WTC11 (cell line): ENCODE measurements around the gene SPRED2. TPM values are rescaled to one million over a fixed set of nuclear protein-coding genes. Genes with fewer than 3 reads are reported as not detected.

Experiments
- ATAC-seq: fragments of 200-7000 bp; cut with Tn5 transposase; 2 replicates; pipeline ENCODE4 v1.10.0; 2021; ENCODE audit warnings: mild to moderate bottlenecking, moderate library complexity
- Bru-seq: library from RNA; stranded (reverse); fragments of 400-500 nt; gene quantifications from one replicate; lab custom pipeline; 2021; lab: Mats Ljungman, UMichigan
- CTCF ChIA-PET: fragments of 300-600 bp; sonication (Branson Sonifier 250); formaldehyde crosslinking; loops from one replicate; lab custom pipeline; 2021; ENCODE audit warnings: antibody characterized with exemption; lab: Charles Lee
- POLR2A ChIA-PET: fragments of 350-600 bp; sonication (Branson Sonifier 250); formaldehyde crosslinking; loops from one replicate; lab custom pipeline; 2021; ENCODE audit warnings: antibody characterized with exemption; lab: Charles Lee
- DNase-seq: peaks from one replicate; pipeline ENCODE4 v3.0.0; 2021; ENCODE audit warnings: low spot score
- H3K27ac Mint-ChIP-seq: 2 replicates; pipeline ENCODE4 v1.8.0; 2021; ENCODE audit warnings: mixed read lengths
- H3K27me3 Mint-ChIP-seq: 2 replicates; pipeline ENCODE4 v1.8.0; 2021; ENCODE audit warnings: low read depth, mild to moderate bottlenecking, moderate library complexity, mixed read lengths
- H3K36me3 Mint-ChIP-seq: 2 replicates; pipeline ENCODE4 v1.8.0; 2021; ENCODE audit warnings: mixed read lengths
- H3K4me1 Mint-ChIP-seq: 2 replicates; pipeline ENCODE4 v1.8.0; 2022; ENCODE audit warnings: mixed read lengths
- H3K4me3 Mint-ChIP-seq: 2 replicates; pipeline ENCODE4 v1.8.0; 2021; ENCODE audit warnings: mild to moderate bottlenecking, moderate library complexity, mixed read lengths
- H3K9me3 Mint-ChIP-seq: 2 replicates; pipeline ENCODE4 v1.8.0; 2021; ENCODE audit warnings: mixed read lengths
- ESRRA ChIP-seq: sonication (generic); formaldehyde crosslinking; IDR thresholded peaks from 2 replicates; pipeline ENCODE4 v1.8.1; 2022; ENCODE audit warnings: mild to moderate bottlenecking, missing genetic modification reagents, borderline replicate concordance
- FOXK1 ChIP-seq: sonication (generic); formaldehyde crosslinking; IDR thresholded peaks from 2 replicates; pipeline ENCODE4 v1.8.0; 2022; ENCODE audit warnings: mild to moderate bottlenecking, moderate library complexity, missing genetic modification reagents
- IRF2 ChIP-seq: sonication (generic); formaldehyde crosslinking; IDR thresholded peaks from 2 replicates; pipeline ENCODE4 v1.8.0; 2022; ENCODE audit warnings: low read depth, missing genetic modification reagents, borderline replicate concordance
- MXD4 ChIP-seq: fragments of 250-450 bp; sonication (Bioruptor Pico); IDR thresholded peaks from 2 replicates; pipeline ENCODE4 v1.8.0; 2021; ENCODE audit warnings: mild to moderate bottlenecking, moderate library complexity, borderline replicate concordance
- SMAD3 ChIP-seq: sonication (generic); formaldehyde crosslinking; IDR thresholded peaks from 2 replicates; pipeline ENCODE4 v1.8.0; 2022; ENCODE audit warnings: missing genetic modification reagents, mild to moderate bottlenecking, borderline replicate concordance
- SMAD4 ChIP-seq: sonication (generic); formaldehyde crosslinking; IDR thresholded peaks from 2 replicates; pipeline ENCODE4 v1.8.0; 2022; ENCODE audit warnings: mild to moderate bottlenecking, missing genetic modification reagents
- TCF7 ChIP-seq: sonication (generic); formaldehyde crosslinking; IDR thresholded peaks from 2 replicates; pipeline ENCODE4 v1.8.0; 2022; ENCODE audit warnings: mild to moderate bottlenecking, low read depth, missing genetic modification reagents, moderate library complexity
- ZBTB21 ChIP-seq: sonication (generic); formaldehyde crosslinking; IDR thresholded peaks from 2 replicates; pipeline ENCODE4 v1.8.1; 2023; ENCODE audit warnings: mild to moderate bottlenecking, missing genetic modification reagents, borderline replicate concordance
- long read RNA-seq, 3 experiments: library from RNA in 1 of 3; library from capped mRNA in 1 of 3; library from polyadenylated mRNA in 1 of 3; unstranded in 2 of 3; stranded (forward) in 1 of 3; transcript quantifications; one replicate each; pipeline ENCODE4 v2.0.0, GENCODE V29; 2021
- total RNA-seq: library from RNA; stranded (reverse); gene quantifications from 3 replicates; pipeline ENCODE4 v1.2.3, GENCODE V29; 2021
- TF ChIP-seq, protein P1 (sequence below): sonication (generic); formaldehyde crosslinking; IDR thresholded peaks from 2 replicates; pipeline ENCODE4 v1.8.1; 2023; ENCODE audit warnings: mild to moderate bottlenecking, missing genetic modification reagents, borderline replicate concordance
- TF ChIP-seq, protein P2 (sequence below): sonication (generic); formaldehyde crosslinking; IDR thresholded peaks from 2 replicates; pipeline ENCODE4 v1.8.1; 2023; ENCODE audit warnings: mild to moderate bottlenecking, missing genetic modification reagents
- TF ChIP-seq, protein P3 (sequence below): fragments of 250-450 bp; sonication (Bioruptor Pico); conservative IDR thresholded peaks from 2 replicates; pipeline ENCODE4 v1.9.0; 2021; ENCODE audit warnings: mild to moderate bottlenecking
- TF ChIP-seq, protein P4 (sequence below): sonication (generic); formaldehyde crosslinking; IDR thresholded peaks from 2 replicates; pipeline ENCODE4 v1.8.1; 2022; ENCODE audit warnings: low read depth, missing genetic modification reagents, borderline replicate concordance
- TF ChIP-seq, protein P5 (sequence below): fragments of 200-600 bp; IDR thresholded peaks from 2 replicates; pipeline ENCODE4 v1.8.0; 2022; ENCODE audit warnings: antibody characterized with exemption
- TF ChIP-seq, protein P6 (sequence below): sonication (generic); formaldehyde crosslinking; IDR thresholded peaks from 2 replicates; pipeline ENCODE4 v1.8.0; 2022; ENCODE audit warnings: mild to moderate bottlenecking, missing genetic modification reagents
- TF ChIP-seq, protein P7 (sequence below): sonication (generic); formaldehyde crosslinking; conservative IDR thresholded peaks from 2 replicates; pipeline ENCODE4 v1.8.1; 2023; ENCODE audit warnings: mild to moderate bottlenecking, low read depth, missing genetic modification reagents, moderate library complexity
- TF ChIP-seq, protein P8 (sequence below): sonication (generic); formaldehyde crosslinking; IDR thresholded peaks from 2 replicates; pipeline ENCODE4 v1.8.1; 2023; ENCODE audit warnings: mild to moderate bottlenecking, missing genetic modification reagents, moderate library complexity

The SPRED2 gene, protein sequence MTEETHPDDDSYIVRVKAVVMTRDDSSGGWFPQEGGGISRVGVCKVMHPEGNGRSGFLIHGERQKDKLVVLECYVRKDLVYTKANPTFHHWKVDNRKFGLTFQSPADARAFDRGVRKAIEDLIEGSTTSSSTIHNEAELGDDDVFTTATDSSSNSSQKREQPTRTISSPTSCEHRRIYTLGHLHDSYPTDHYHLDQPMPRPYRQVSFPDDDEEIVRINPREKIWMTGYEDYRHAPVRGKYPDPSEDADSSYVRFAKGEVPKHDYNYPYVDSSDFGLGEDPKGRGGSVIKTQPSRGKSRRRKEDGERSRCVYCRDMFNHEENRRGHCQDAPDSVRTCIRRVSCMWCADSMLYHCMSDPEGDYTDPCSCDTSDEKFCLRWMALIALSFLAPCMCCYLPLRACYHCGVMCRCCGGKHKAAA
- 26.4 to 34.1 TPM (median 32.7 TPM) in 3 replicates for total RNA-seq
- percentile 71 among the genes with signal in this experiment for Bru-seq, nascent RNA
- long read RNA-seq, experiment 1, full-length matches to known transcripts: 101 of 148 reads
- long read RNA-seq, experiment 1, partial matches to known transcripts: 7 of 148 reads
- long read RNA-seq, experiment 1, other reads (novel, unspliced or antisense): 40 of 148 reads
- long read RNA-seq, experiment 2, full-length matches to known transcripts: 7 of 29 reads
- long read RNA-seq, experiment 2, partial matches to known transcripts: 3 of 29 reads
- long read RNA-seq, experiment 2, other reads (novel, unspliced or antisense): 19 of 29 reads
- long read RNA-seq, experiment 3, partial matches to known transcripts: 0 of 2 reads
- long read RNA-seq, experiment 3, other reads (novel, unspliced or antisense): 2 of 2 reads

DNA sequence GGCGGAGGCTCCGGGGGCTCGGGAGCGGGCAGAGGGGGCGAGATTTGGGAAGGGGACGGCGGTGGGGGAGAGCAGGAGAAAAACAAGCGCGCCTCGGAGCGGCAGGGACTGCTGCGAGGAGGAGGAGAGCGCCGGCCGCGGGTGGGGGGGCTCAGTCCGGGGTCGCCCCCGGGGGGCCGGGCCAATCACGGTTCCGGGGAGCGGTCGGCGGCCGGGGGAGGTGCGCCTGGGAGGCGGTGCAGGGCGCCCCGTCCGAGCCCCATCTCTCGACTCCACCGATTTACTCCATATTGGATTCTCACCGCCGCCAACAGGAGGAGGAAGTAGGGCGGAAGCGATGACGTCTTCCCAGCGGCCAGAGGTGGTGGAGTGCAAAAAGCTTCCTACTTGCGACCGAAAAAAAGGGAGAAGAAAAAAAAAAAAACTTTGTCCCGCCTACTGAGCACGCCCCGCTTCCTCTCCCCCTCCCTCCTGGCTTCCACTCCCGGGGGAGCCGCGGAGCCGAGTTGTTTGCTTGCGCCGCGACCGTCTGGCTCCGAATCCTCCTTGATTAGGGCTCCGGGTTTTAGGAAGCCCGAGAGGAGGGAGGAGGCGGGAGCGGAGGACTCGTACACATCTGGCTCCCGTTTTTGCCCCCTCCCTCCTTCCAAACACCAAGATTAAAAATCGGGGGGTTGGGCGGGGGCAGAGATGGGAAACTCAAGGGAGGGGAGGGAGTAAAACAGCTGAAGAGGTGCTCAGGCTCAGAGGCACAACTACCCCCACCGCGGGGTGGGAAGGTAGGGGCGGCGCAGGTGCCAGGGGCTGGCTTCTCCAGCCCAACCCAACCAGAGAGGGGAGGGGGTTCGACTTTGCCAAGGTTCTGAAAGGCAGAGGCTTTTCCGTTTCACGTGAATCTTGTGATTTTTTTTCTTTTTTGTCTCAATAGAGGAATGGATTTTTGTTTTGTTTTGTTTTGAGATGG is at the start of gene SPRED2:
TSS of gene SPRED2 (minus strand) at position 373 of the 964 bp plus-strand sequence. CDS start 612 bp downstream, outside the sequence.
- POLR2A ChIA-PET: no interaction called here
- H3K27me3 Mint-ChIP-seq: peaks cover 65% of the 10 kb centered on the region
- peak within 1 kb of the TSS; percentile 87 for H3K27ac Mint-ChIP-seq
- peaks cover 37% of the 10 kb centered on the region for H3K4me1 Mint-ChIP-seq
- CTCF ChIA-PET: interaction anchor here (0.9 kb wide), 1 partner anchor 39 kb away, joined by 4 read pairs; no protein-coding TSS in a partner anchor
- peak; percentile 91 for DNase-seq
- peak; percentile 56 for ATAC-seq
- no peaks in the 10 kb centered on the region for H3K36me3 Mint-ChIP-seq
- no peaks in the 10 kb centered on the region for H3K9me3 Mint-ChIP-seq
- peak within 1 kb of the TSS; percentile 88 for H3K4me3 Mint-ChIP-seq
- no peak for TF ChIP-seq ZBTB21 (CRISPR knock-in tag)
- TF ChIP-seq, protein P1, sequence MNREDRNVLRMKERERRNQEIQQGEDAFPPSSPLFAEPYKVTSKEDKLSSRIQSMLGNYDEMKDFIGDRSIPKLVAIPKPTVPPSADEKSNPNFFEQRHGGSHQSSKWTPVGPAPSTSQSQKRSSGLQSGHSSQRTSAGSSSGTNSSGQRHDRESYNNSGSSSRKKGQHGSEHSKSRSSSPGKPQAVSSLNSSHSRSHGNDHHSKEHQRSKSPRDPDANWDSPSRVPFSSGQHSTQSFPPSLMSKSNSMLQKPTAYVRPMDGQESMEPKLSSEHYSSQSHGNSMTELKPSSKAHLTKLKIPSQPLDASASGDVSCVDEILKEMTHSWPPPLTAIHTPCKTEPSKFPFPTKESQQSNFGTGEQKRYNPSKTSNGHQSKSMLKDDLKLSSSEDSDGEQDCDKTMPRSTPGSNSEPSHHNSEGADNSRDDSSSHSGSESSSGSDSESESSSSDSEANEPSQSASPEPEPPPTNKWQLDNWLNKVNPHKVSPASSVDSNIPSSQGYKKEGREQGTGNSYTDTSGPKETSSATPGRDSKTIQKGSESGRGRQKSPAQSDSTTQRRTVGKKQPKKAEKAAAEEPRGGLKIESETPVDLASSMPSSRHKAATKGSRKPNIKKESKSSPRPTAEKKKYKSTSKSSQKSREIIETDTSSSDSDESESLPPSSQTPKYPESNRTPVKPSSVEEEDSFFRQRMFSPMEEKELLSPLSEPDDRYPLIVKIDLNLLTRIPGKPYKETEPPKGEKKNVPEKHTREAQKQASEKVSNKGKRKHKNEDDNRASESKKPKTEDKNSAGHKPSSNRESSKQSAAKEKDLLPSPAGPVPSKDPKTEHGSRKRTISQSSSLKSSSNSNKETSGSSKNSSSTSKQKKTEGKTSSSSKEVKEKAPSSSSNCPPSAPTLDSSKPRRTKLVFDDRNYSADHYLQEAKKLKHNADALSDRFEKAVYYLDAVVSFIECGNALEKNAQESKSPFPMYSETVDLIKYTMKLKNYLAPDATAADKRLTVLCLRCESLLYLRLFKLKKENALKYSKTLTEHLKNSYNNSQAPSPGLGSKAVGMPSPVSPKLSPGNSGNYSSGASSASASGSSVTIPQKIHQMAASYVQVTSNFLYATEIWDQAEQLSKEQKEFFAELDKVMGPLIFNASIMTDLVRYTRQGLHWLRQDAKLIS (CRISPR knock-in tag): no peak
- TF ChIP-seq, protein P2, sequence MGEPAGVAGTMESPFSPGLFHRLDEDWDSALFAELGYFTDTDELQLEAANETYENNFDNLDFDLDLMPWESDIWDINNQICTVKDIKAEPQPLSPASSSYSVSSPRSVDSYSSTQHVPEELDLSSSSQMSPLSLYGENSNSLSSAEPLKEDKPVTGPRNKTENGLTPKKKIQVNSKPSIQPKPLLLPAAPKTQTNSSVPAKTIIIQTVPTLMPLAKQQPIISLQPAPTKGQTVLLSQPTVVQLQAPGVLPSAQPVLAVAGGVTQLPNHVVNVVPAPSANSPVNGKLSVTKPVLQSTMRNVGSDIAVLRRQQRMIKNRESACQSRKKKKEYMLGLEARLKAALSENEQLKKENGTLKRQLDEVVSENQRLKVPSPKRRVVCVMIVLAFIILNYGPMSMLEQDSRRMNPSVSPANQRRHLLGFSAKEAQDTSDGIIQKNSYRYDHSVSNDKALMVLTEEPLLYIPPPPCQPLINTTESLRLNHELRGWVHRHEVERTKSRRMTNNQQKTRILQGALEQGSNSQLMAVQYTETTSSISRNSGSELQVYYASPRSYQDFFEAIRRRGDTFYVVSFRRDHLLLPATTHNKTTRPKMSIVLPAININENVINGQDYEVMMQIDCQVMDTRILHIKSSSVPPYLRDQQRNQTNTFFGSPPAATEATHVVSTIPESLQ: no peak
- TF ChIP-seq, protein P3, sequence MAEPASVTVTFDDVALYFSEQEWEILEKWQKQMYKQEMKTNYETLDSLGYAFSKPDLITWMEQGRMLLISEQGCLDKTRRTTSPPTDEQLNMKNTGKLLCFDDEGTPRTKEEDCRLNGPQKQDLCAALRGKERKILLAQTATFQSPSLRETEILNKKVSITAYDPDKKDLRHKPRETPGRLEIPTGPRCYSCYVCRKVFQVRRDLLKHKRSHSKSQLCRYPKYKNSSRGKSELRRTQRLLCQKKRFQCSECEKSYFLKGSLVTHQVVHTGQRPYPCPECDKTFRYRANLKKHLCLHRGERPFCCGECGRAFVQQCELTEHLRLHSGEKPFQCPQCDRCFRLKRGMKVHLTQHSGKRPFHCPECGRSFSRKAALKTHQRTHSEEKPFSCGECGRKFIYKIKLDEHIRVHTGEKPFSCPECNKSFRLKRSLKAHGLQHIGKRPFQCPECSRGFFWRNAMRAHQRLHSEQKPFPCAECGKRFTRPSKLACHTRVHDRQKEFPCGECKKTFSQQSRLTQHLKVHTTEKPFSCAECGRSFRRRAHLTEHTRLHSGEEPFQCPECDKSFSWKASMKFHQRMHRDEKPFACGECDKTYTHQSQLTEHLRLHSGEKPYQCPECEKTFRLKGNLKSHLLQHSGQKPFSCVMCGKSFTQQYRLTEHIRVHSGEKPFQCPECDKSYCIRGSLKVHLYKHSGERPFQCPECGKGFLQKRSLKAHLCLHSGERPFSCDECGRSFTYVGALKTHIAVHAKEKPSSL (CRISPR knock-in tag): no peak
- TF ChIP-seq MXD4 (CRISPR knock-in tag): no peak
- TF ChIP-seq IRF2 (CRISPR knock-in tag): no peak
- TF ChIP-seq, protein P4, sequence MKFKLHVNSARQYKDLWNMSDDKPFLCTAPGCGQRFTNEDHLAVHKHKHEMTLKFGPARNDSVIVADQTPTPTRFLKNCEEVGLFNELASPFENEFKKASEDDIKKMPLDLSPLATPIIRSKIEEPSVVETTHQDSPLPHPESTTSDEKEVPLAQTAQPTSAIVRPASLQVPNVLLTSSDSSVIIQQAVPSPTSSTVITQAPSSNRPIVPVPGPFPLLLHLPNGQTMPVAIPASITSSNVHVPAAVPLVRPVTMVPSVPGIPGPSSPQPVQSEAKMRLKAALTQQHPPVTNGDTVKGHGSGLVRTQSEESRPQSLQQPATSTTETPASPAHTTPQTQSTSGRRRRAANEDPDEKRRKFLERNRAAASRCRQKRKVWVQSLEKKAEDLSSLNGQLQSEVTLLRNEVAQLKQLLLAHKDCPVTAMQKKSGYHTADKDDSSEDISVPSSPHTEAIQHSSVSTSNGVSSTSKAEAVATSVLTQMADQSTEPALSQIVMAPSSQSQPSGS: no peak
- no peak for TF ChIP-seq SMAD3 (CRISPR knock-in tag)
- no peak for TF ChIP-seq ESRRA
- TF ChIP-seq, protein P5, sequence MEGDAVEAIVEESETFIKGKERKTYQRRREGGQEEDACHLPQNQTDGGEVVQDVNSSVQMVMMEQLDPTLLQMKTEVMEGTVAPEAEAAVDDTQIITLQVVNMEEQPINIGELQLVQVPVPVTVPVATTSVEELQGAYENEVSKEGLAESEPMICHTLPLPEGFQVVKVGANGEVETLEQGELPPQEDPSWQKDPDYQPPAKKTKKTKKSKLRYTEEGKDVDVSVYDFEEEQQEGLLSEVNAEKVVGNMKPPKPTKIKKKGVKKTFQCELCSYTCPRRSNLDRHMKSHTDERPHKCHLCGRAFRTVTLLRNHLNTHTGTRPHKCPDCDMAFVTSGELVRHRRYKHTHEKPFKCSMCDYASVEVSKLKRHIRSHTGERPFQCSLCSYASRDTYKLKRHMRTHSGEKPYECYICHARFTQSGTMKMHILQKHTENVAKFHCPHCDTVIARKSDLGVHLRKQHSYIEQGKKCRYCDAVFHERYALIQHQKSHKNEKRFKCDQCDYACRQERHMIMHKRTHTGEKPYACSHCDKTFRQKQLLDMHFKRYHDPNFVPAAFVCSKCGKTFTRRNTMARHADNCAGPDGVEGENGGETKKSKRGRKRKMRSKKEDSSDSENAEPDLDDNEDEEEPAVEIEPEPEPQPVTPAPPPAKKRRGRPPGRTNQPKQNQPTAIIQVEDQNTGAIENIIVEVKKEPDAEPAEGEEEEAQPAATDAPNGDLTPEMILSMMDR: no peak
- TF ChIP-seq, protein P6, sequence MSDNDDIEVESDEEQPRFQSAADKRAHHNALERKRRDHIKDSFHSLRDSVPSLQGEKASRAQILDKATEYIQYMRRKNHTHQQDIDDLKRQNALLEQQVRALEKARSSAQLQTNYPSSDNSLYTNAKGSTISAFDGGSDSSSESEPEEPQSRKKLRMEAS (CRISPR knock-in tag): 0 out of 2 replicates have a peak, but pooled peaks have one; percentile 8
- TF ChIP-seq SMAD4 (CRISPR knock-in tag): no peak
- TF ChIP-seq, protein P7, sequence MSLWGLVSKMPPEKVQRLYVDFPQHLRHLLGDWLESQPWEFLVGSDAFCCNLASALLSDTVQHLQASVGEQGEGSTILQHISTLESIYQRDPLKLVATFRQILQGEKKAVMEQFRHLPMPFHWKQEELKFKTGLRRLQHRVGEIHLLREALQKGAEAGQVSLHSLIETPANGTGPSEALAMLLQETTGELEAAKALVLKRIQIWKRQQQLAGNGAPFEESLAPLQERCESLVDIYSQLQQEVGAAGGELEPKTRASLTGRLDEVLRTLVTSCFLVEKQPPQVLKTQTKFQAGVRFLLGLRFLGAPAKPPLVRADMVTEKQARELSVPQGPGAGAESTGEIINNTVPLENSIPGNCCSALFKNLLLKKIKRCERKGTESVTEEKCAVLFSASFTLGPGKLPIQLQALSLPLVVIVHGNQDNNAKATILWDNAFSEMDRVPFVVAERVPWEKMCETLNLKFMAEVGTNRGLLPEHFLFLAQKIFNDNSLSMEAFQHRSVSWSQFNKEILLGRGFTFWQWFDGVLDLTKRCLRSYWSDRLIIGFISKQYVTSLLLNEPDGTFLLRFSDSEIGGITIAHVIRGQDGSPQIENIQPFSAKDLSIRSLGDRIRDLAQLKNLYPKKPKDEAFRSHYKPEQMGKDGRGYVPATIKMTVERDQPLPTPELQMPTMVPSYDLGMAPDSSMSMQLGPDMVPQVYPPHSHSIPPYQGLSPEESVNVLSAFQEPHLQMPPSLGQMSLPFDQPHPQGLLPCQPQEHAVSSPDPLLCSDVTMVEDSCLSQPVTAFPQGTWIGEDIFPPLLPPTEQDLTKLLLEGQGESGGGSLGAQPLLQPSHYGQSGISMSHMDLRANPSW: no peak
- TF ChIP-seq, protein P8, sequence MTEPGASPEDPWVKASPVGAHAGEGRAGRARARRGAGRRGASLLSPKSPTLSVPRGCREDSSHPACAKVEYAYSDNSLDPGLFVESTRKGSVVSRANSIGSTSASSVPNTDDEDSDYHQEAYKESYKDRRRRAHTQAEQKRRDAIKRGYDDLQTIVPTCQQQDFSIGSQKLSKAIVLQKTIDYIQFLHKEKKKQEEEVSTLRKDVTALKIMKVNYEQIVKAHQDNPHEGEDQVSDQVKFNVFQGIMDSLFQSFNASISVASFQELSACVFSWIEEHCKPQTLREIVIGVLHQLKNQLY (CRISPR knock-in tag): no peak
- no peak for TF ChIP-seq TCF7 (CRISPR knock-in tag)
- TF ChIP-seq FOXK1 (CRISPR knock-in tag): no peak
